ENCODE results near the gene FAM72A.
"Not testable (repeated sequence)": the region's sequence is repeated elsewhere in the genome, so short reads cannot be mapped to it uniquely, and the experiment has no call there.

DNA sequence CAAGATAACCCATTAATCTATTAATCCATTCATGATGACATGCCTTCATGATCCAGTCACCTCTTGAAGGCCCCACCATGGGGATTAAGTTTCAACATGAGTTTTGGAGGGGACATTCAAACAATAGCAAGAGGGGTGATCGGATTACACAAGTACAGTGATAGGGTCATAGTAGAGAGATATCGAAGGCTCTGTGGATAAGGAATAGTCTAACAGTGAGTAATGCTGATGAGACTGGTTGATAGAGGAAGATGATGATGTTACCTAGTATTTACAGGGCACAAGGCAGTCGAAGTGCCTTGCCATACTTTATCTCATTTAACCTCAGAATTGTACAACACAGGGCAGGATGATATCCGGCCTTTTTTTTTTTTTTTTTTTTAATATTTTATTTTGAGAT is 18.9 kb upstream of the FAM72A start:
- TF ChIP-seq, protein P1, sequence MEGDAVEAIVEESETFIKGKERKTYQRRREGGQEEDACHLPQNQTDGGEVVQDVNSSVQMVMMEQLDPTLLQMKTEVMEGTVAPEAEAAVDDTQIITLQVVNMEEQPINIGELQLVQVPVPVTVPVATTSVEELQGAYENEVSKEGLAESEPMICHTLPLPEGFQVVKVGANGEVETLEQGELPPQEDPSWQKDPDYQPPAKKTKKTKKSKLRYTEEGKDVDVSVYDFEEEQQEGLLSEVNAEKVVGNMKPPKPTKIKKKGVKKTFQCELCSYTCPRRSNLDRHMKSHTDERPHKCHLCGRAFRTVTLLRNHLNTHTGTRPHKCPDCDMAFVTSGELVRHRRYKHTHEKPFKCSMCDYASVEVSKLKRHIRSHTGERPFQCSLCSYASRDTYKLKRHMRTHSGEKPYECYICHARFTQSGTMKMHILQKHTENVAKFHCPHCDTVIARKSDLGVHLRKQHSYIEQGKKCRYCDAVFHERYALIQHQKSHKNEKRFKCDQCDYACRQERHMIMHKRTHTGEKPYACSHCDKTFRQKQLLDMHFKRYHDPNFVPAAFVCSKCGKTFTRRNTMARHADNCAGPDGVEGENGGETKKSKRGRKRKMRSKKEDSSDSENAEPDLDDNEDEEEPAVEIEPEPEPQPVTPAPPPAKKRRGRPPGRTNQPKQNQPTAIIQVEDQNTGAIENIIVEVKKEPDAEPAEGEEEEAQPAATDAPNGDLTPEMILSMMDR (conservative IDR thresholded peaks at IDR 0.05; ENCODE audit: low read depth, low read length) = not testable (repeated sequence)
- not testable (repeated sequence) for TF ChIP-seq EZH2 (IDR thresholded peaks at IDR 0.05; ENCODE audit: borderline replicate concordance, low read depth, low read length, poor library complexity, severe bottlenecking)

Measured in A673 (cell line).